ENCODE measurements around the gene SLC30A10.

GRCh38 chr1:219931033-219931432 is 2.7 kb upstream of the SLC30A10 start:
- TF ChIP-seq EZH2phosphoT487 (IDR thresholded peaks at IDR 0.05; ENCODE audit: borderline replicate concordance) (no peak), CTCF (conservative IDR thresholded peaks at IDR 0.05; ENCODE audit: low read length) (no peak)
